Smooth muscle cell (in vitro differentiated cells): ENCODE data around the gene LTBP1. TPM values are rescaled to one million over a fixed set of nuclear protein-coding genes. Genes with fewer than 3 reads are reported as not detected.

Experiments
- DNase-seq: peaks from one replicate; lab custom pipeline; 2025; ENCODE audit not compliant: unreplicated experiment; lab: John Stamatoyannopoulos, UW
- H2AFZ ChIP-seq: fragments of 200-600 bp; sonication (generic); 2 replicates; pipeline ENCODE4 v1.6.0; 2016; ENCODE audit warnings: antibody characterized with exemption, low read depth, mild to moderate bottlenecking
- H3F3A ChIP-seq: fragments of 200-600 bp; sonication (generic); 2 replicates; pipeline ENCODE4 v1.6.0; 2017; ENCODE audit warnings: antibody characterized with exemption, low read depth
- H3K27ac ChIP-seq: fragments of 200-600 bp; sonication (generic); 2 replicates; pipeline ENCODE4 v1.5.1; 2016; ENCODE audit warnings: low read depth, mild to moderate bottlenecking
- H3K27me3 ChIP-seq: fragments of 200-600 bp; sonication (generic); 2 replicates; pipeline ENCODE4 v1.6.1; 2016; ENCODE audit warnings: low read depth, mild to moderate bottlenecking
- H3K36me3 ChIP-seq: fragments of 200-600 bp; sonication (generic); 2 replicates; pipeline ENCODE4 v1.5.1; 2016; ENCODE audit warnings: low read depth
- H3K4me1 ChIP-seq: fragments of 200-600 bp; sonication (generic); 2 replicates; pipeline ENCODE4 v1.5.1; 2016; ENCODE audit warnings: low read depth
- H3K4me2 ChIP-seq: fragments of 200-600 bp; sonication (generic); 2 replicates; pipeline ENCODE4 v1.6.0; 2016; ENCODE audit warnings: mild to moderate bottlenecking
- H3K4me3 ChIP-seq: fragments of 200-600 bp; sonication (generic); 2 replicates; pipeline ENCODE4 v1.5.1; 2016; ENCODE audit warnings: mild to moderate bottlenecking
- H3K79me2 ChIP-seq: fragments of 200-600 bp; sonication (generic); 2 replicates; pipeline ENCODE4 v1.6.0; 2016; ENCODE audit warnings: low read depth, mild to moderate bottlenecking
- H3K9ac ChIP-seq: fragments of 200-600 bp; sonication (generic); 2 replicates; pipeline ENCODE4 v1.6.0; 2016; ENCODE audit warnings: low read depth
- H3K9me3 ChIP-seq: fragments of 200-600 bp; sonication (generic); replicated peaks from 2 replicates; pipeline ENCODE4 v1.5.1; 2016; ENCODE audit warnings: low read depth
- H4K20me1 ChIP-seq: fragments of 200-600 bp; sonication (generic); 2 replicates; pipeline ENCODE4 v1.6.0; 2016; ENCODE audit warnings: low read depth
- WGBS: methylation state at CpG from one replicate; pipeline ENCODE4 v1.1.7; 2016; ENCODE audit warnings: low lambda C conversion rate; 5-methylcytosine and 5-hydroxymethylcytosine counted together
- polyA plus RNA-seq: library from polyadenylated mRNA; unstranded; fragments of >200 nt; fragmentation: Nextera tagmentation; extraction: Ambion mirVana; gene quantifications from 2 replicates; pipeline ENCODE4 v1.2.1, GENCODE V29; 2016
- total RNA-seq: library from RNA; depleted of rRNA; stranded (reverse); fragments of >200 nt; gene quantifications from 2 replicates; pipeline ENCODE4 v1.2.3, GENCODE V29; 2014
- TF ChIP-seq, protein P1 (sequence below): fragments of 200-600 bp; sonication (generic); IDR thresholded peaks from 2 replicates; pipeline ENCODE4 v1.5.1; 2017; ENCODE audit warnings: borderline replicate concordance, mild to moderate bottlenecking, antibody characterized with exemption; ENCODE audit not compliant: insufficient read depth, poor library complexity, severe bottlenecking

LTBP1 gene
- total and polyA plus RNA-seq, 2 experiments from 2014 or later: 146 to 250 TPM

GRCh38 chr2:33321236-33321771 is 374.6 kb downstream of the LTBP1 start:
- Histone ChIP-seq H3K9me3 (no peaks in the 10 kb centered on the region), H4K20me1 (no peaks in the 10 kb centered on the region), H3K4me3 (no peak overlapping the region), H3K36me3 (no peaks in the 10 kb centered on the region), H3K4me1 (no peaks in the 10 kb centered on the region), H3K27ac (peak overlapping the region; percentile 44), H3K9ac (peak overlapping the region; percentile 12), H3F3A (no peaks in the 10 kb centered on the region), H2AFZ (no peak overlapping the region), H3K79me2 (no peaks in the 10 kb centered on the region), H3K4me2 (peak overlapping the region; percentile 68), H3K27me3 (no peaks in the 10 kb centered on the region)
- 65% methylated on average over 8 of the region's 8 CpGs for WGBS
- DNase-seq: no peak
- TF ChIP-seq, protein P1, sequence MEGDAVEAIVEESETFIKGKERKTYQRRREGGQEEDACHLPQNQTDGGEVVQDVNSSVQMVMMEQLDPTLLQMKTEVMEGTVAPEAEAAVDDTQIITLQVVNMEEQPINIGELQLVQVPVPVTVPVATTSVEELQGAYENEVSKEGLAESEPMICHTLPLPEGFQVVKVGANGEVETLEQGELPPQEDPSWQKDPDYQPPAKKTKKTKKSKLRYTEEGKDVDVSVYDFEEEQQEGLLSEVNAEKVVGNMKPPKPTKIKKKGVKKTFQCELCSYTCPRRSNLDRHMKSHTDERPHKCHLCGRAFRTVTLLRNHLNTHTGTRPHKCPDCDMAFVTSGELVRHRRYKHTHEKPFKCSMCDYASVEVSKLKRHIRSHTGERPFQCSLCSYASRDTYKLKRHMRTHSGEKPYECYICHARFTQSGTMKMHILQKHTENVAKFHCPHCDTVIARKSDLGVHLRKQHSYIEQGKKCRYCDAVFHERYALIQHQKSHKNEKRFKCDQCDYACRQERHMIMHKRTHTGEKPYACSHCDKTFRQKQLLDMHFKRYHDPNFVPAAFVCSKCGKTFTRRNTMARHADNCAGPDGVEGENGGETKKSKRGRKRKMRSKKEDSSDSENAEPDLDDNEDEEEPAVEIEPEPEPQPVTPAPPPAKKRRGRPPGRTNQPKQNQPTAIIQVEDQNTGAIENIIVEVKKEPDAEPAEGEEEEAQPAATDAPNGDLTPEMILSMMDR: no peak

DNA sequence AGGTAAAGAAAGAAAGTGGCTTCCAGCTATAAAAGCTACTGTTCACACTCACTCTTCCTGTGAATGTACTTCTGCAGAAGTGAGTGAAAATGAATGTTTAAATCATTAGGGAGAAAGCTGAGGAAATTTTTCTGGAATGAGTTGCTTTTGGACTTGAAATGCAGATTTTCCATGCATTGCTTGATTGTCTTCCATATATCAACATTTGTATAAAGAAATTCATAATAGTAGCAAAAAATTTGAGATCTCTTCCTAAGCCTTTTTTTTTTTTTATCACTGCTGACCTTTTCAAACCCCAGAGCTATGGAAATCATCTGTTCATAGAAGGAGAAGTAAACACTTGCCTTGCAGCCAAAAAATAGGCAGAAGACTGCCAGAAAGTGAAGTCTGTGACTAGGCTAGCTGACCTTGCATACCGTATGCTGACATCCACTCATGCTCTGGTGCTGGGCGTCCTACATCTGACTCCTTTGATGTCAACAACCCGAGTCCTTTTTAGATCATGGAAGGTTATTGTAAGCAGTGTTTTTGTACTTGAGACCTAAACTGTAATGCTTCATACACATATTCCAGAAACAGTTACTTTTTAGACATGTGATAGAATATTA is 375.2 kb downstream of the LTBP1 start:
- Histone ChIP-seq H3K4me1 (no peaks in the 10 kb centered on the region), H3K79me2 (no peaks in the 10 kb centered on the region), H4K20me1 (no peaks in the 10 kb centered on the region), H3K27me3 (no peaks in the 10 kb centered on the region), H3F3A (no peaks in the 10 kb centered on the region), H3K4me2 (peak overlapping the region; percentile 68), H3K4me3 (no peak overlapping the region), H3K9me3 (no peaks in the 10 kb centered on the region), H3K27ac (peak overlapping the region; percentile 44), H2AFZ (no peak overlapping the region), H3K36me3 (peaks cover under 1% of the 10 kb centered on the region), H3K9ac (no peak overlapping the region)
- WGBS: 80% methylated on average over 3 of the region's 3 CpGs
- TF ChIP-seq, protein P1: no peak
- no peak for DNase-seq

DNA sequence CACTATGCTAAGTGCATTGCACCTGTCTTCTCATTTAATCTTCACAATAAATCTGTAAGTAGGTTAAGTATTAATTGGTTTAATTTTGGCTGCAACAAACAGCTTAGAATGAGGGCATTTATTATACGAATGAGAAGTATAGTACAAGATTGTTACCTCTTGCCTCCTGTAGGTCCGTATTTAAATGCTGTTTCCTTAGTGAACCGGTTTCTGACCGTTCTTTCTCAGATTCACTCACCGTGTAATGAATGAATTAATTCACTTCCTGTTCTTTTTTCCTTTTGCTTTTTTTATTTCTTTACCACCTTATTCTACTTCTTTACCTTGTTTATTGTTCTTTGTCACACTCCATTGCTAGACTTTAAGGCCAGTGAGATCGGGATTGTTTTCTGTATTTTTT is 375.9 kb downstream of the LTBP1 start:
- H3K27me3 ChIP-seq: no peaks in the 10 kb centered on the region
- H3K36me3 ChIP-seq: peaks cover 3% of the 10 kb centered on the region
- WGBS: 94% methylated on average over 6 of the region's 6 CpGs
- DNase-seq: no peak
- TF ChIP-seq, protein P1: no peak
- no peaks in the 10 kb centered on the region for H3K9me3 ChIP-seq
- no peak overlapping the region for H3K27ac ChIP-seq
- no peaks in the 10 kb centered on the region for H3F3A ChIP-seq
- H3K4me1 ChIP-seq: no peaks in the 10 kb centered on the region
- no peak overlapping the region for H2AFZ ChIP-seq
- H3K4me3 ChIP-seq: no peak overlapping the region
- no peak overlapping the region for H3K9ac ChIP-seq
- H3K4me2 ChIP-seq: no peak overlapping the region
- no peaks in the 10 kb centered on the region for H3K79me2 ChIP-seq
- no peaks in the 10 kb centered on the region for H4K20me1 ChIP-seq

- H3K9me3 ChIP-seq: no peaks in the 10 kb centered on the region
- 99% methylated on average over 2 of the region's 2 CpGs for WGBS
- no peaks in the 10 kb centered on the region for H3F3A ChIP-seq
- peaks cover 3% of the 10 kb centered on the region for H3K36me3 ChIP-seq
- H3K4me3 ChIP-seq: no peak overlapping the region
- H4K20me1 ChIP-seq: no peaks in the 10 kb centered on the region
- TF ChIP-seq, protein P1: no peak
- H3K9ac ChIP-seq: no peak overlapping the region
- no peaks in the 10 kb centered on the region for H3K4me1 ChIP-seq
- no peaks in the 10 kb centered on the region for H3K79me2 ChIP-seq
- H3K27ac ChIP-seq: no peak overlapping the region
- DNase-seq: no peak
- H3K27me3 ChIP-seq: no peaks in the 10 kb centered on the region
- no peak overlapping the region for H2AFZ ChIP-seq
- H3K4me2 ChIP-seq: no peak overlapping the region
Measured at GRCh38 chr2:33323957-33324356, 377.2 kb downstream of the LTBP1 start.
